HL-60 (cell line): ENCODE data around the gene BLMH.

Experiments used
- GABPA ChIP-seq: IDR thresholded peaks from 2 replicates; pipeline ENCODE4 v1.6.1; 2012; ENCODE audit warnings: low read depth
- POLR2AphosphoS5 ChIP-seq: IDR thresholded peaks from 2 replicates; pipeline ENCODE4 v1.6.1; 2012; ENCODE audit warnings: low read depth
- TF ChIP-seq, protein P1 (sequence below): IDR thresholded peaks from one replicate; pipeline ENCODE4 v1.5.1; 2011; ENCODE audit warnings: low read length, control low read depth, inconsistent platforms; ENCODE audit not compliant: insufficient read depth
- TF ChIP-seq, protein P2 (sequence below): IDR thresholded peaks from 2 replicates; pipeline ENCODE4 v1.6.1; 2012; ENCODE audit warnings: low read depth; ENCODE audit not compliant: insufficient replicate concordance

DNA sequence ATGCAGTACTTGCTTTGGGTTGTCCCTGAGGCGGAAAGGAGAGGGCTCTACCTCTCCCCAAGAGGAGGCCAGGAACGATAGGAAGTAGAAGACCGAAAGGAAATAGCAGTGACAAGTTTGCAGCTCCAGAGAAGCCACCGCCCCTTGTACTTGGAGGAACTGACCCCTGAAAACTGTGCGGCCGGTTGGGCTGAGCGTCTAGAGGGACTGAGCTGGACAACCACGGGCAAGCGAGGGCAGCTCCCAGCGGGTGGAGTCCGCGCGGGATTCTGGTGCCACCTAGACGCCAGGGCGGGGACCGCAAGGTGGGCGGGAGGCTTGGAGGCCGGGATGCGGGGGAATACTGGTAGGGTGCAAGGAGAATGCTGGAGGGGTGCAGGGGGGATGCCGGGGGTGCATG lies 55.0 kb downstream of the BLMH start:
- TF ChIP-seq, protein P1, sequence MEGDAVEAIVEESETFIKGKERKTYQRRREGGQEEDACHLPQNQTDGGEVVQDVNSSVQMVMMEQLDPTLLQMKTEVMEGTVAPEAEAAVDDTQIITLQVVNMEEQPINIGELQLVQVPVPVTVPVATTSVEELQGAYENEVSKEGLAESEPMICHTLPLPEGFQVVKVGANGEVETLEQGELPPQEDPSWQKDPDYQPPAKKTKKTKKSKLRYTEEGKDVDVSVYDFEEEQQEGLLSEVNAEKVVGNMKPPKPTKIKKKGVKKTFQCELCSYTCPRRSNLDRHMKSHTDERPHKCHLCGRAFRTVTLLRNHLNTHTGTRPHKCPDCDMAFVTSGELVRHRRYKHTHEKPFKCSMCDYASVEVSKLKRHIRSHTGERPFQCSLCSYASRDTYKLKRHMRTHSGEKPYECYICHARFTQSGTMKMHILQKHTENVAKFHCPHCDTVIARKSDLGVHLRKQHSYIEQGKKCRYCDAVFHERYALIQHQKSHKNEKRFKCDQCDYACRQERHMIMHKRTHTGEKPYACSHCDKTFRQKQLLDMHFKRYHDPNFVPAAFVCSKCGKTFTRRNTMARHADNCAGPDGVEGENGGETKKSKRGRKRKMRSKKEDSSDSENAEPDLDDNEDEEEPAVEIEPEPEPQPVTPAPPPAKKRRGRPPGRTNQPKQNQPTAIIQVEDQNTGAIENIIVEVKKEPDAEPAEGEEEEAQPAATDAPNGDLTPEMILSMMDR, result no peak
- TF ChIP-seq, protein P2, sequence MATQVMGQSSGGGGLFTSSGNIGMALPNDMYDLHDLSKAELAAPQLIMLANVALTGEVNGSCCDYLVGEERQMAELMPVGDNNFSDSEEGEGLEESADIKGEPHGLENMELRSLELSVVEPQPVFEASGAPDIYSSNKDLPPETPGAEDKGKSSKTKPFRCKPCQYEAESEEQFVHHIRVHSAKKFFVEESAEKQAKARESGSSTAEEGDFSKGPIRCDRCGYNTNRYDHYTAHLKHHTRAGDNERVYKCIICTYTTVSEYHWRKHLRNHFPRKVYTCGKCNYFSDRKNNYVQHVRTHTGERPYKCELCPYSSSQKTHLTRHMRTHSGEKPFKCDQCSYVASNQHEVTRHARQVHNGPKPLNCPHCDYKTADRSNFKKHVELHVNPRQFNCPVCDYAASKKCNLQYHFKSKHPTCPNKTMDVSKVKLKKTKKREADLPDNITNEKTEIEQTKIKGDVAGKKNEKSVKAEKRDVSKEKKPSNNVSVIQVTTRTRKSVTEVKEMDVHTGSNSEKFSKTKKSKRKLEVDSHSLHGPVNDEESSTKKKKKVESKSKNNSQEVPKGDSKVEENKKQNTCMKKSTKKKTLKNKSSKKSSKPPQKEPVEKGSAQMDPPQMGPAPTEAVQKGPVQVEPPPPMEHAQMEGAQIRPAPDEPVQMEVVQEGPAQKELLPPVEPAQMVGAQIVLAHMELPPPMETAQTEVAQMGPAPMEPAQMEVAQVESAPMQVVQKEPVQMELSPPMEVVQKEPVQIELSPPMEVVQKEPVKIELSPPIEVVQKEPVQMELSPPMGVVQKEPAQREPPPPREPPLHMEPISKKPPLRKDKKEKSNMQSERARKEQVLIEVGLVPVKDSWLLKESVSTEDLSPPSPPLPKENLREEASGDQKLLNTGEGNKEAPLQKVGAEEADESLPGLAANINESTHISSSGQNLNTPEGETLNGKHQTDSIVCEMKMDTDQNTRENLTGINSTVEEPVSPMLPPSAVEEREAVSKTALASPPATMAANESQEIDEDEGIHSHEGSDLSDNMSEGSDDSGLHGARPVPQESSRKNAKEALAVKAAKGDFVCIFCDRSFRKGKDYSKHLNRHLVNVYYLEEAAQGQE, result no peak
- TF ChIP-seq POLR2AphosphoS5, result no peak
- TF ChIP-seq GABPA, result no peak
